ENCODE data around the gene MGMT.

DNA sequence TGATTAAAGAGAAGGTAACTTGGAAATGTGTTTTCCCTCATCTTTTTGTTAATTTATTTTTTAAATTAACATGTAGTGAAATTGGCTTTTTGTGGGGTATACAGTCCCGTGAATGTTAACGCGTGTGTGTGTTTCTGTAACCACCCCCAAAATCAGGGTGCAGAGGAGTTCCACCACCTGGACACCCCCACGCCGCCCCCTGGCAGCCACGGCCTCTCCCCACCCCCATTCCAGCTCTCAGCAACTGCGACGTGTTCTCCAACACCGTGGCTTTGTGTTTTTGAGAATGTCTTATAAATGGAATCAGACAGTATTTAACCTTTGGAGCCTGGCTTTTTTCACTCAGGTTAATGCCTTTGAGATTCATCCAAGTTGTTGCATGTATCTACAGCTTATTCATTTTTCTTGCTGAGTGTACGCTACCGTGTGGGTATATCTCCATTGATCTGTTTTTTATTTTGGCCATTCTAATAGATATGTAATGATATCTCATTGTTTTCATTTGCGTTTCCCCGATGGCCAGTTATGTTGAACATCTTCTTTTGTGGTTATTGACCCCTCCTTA is 278.2 kb downstream of the MGMT start:
- TF ChIP-seq, protein P1, sequence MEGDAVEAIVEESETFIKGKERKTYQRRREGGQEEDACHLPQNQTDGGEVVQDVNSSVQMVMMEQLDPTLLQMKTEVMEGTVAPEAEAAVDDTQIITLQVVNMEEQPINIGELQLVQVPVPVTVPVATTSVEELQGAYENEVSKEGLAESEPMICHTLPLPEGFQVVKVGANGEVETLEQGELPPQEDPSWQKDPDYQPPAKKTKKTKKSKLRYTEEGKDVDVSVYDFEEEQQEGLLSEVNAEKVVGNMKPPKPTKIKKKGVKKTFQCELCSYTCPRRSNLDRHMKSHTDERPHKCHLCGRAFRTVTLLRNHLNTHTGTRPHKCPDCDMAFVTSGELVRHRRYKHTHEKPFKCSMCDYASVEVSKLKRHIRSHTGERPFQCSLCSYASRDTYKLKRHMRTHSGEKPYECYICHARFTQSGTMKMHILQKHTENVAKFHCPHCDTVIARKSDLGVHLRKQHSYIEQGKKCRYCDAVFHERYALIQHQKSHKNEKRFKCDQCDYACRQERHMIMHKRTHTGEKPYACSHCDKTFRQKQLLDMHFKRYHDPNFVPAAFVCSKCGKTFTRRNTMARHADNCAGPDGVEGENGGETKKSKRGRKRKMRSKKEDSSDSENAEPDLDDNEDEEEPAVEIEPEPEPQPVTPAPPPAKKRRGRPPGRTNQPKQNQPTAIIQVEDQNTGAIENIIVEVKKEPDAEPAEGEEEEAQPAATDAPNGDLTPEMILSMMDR (conservative IDR thresholded peaks at IDR 0.05 in 1 of 2, IDR thresholded peaks at IDR 0.05 in 1 of 2; ENCODE audit: low read depth in 1 of 2, low read length in 2 of 2) = no peak
- no peak for TF ChIP-seq EZH2 (IDR thresholded peaks at IDR 0.05; ENCODE audit: low read length, missing control alignments)

All from fibroblast of lung (primary cell).